Amygdala (tissue), 56 donors: ENCODE results near the gene RRP8.

Experiments used
- DNase-seq, 56 donors: peaks; one replicate each; lab custom pipeline; 2025; lab: John Stamatoyannopoulos, UW

Gene RRP8

DNA sequence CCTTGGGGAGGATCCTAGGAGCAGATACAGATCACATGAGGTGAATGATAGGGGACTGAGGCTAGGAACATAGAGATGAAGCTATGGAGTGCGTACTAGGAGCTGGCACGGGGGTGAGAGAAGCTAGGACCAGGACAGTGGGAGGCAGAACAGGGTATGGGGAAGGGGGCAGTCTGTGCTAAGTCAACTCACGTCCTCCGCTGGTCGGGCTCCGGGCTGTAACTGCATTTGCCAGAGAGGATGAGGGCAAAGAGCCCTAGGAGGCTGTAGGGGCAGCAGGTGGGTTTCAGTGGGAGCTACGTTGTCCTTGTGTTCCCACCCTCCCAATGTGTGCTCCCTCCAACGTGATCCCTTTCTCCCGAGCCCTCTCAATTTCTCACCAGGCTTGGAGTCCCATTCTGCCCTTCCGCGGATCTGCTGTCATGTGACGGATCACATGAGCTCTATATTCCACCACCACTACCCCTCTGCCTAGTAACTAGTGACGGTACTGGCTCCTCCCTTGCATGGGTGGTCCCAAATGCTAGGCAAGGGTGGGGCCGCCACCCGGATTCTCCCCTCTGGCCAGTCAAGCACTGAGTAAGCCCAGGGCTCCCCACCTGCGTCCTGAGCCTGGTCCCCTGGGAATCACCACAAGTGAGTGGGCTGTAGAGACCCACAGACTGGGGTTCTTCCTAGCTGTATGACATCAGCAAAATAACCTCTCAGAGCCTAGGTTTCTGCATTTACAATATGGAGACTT, 15.8 kb upstream of the RRP8 start, which contains the start of gene TPP1:
TSS of gene TPP1 (minus strand) at position 419 of the 742 bp plus-strand sequence. CDS start at position 397, 22 bp downstream.
- DNase-seq = peak; percentile 48 to 99 (median 92)

DNA sequence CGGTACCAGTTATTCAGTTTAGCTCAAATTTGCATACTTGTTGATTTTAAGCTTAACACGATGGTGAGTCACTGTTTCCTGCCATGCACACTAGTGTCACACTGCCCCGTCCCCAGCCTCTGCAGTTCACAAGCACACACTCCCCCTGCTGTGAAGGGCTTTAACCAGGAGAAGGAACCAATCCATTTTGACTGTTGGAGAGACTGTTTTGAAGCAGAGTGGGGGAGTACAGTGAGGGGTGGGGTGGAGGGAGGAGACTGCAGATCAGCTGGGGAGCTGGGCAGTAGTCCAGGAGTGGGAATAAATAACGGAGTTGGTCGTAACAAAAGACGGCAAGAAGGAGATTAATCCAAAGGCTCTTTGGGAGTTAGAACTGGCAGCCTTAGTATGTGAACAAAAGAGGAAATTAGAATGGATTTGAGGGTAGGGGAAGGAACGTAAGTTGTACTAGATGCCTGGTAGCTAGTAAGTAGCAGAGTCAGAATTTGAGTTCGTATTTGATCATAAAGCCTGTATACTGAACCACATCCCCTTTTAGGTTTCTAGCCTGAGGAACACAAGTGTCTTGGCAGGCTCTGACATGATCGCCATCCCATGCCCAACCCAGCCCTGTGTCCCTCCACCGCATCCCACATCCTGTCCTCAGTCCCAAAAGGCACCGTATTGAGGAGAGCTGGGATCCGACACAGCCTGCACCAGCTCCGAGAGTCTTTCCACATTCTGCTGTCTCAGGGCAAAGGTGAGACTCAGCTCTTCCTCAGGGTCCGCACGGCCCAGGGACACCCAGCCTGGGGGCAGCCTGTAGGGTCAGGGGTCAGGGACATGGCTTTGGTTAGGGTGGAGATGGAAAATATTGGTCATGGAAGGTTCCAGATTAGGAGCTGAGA, 14.9 kb upstream of the RRP8 start:
- DNase-seq = peak in 47 of 56 donors; percentile 15 to 74 (median 48)

DNA sequence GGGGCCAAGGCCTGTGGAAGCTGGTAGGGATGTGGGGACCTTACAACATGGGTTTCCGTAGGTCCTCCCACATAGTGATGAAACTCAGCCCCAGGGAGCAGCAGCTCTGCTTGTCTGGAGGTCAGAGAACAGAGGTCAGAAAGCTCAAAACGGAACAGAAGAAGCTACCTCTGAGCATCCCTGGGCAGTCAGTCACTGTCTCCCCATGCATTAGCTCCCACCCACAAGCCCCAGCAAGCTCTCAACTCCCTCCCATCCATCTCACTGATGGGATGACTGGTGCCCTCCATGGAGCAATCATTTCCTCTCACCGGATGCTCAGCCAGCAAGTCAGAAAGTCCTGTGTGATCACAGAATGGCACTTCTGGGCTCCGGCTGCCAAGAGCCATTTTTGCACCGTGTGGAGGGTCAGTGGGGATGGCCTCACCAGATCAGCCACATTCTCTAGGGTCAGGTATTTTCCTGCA, 13.9 kb upstream of the RRP8 start:
- DNase-seq = no peak

DNA sequence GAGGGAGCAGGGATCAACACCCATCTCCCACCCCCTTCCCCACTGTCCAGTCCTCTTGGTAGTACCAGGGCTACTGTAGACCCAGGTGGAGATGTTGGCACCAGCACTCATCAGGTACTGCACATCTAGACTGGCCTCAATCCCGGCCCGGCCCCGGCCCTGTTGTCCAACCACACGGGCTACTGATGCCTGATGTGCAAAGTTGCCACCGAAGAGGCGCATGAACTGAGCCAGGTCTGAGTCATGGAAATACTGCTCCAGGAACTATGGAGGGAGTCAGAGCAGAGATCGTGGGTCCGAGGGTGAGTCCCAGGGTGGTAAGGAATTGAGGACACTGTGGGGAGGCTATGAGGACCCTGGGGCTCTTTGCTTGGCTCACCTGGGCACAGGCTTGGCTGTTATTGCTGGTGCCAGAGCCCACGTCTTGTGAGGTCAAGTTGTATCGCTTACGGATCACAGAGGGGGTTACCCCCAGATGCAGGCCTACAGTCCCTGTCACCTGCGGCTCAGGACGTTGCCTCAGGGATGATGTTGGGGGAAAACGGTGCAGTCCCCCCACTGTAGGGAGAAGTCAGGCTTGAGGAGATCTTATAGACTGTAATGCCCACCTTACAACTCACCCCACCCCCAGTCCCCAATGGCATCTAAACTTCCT, 13.3 kb upstream of the RRP8 start:
- DNase-seq = no peak

DNA sequence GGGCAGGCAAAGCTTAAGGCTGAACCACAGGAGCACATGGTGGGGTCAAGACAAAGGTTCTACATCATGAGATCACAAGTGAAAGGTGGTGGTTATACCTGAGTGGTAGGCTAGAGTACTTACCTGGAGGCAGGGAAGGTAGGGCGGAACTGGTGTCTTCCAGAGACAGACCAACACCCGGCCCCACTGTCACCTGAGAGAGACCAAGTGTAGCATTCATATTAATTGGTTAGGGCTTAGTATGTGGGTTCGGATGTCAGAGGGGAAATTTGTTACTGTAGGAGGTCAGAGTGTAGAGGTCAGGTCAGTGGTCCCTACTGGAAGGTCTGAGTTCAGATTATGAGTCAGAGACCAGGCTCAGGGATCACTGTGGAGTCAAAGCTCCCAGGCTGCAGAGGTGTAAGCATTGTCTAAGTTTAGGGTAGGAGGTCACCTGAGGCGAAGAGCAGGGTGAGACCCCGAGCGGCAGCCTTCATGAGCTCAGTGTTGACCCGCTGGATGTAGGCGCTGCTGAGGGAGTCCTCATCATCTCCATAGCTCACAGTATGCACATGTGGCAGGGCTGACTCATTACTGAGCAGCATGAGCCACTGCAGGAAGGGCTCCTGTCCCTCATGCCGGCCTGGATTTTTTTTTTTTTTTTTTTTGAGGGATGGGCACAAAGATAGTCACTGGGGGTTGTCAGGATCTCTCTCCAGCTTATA, 12.6 kb upstream of the RRP8 start:
- no peak for DNase-seq

DNA sequence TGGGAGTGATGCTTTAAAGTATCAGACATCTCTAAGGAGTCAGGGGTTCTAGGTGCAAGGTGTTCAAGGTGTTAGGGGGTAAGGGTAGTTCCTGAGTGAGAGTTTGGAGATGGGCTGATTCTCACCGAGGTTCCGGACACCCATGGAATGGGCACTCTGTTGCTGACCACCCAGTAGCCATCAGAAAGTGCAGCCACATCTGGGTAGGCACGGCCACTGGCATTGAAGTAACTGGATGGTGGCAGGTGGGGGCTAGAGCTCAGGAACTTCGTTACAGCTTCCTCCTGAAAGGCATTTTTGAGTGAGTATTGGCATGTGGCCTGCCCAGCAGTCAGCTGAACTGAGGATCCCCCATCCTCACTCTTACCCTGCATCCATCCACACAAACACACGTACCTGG, 11.6 kb upstream of the RRP8 start:
- DNase-seq = no peak

DNA sequence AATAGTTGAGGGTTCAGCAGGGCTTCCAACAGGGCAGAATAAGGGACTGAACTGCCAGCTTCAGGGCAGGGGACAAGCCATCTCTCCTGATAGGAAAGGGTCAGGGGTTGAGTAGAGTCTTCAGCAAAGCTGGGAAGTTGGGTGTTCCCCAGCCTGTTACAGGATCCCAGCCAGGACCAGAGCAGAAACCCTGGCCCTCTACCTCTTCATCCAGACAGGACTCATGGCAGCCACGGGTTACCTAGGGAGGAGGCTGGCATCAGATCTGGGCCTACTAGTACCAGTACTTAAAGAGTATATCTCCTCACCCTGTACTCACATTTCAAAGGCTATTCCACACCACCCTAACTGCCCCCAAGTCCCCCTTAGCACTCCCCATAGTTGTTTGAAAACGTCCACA, 11.0 kb upstream of the RRP8 start:
- no peak for DNase-seq

DNA sequence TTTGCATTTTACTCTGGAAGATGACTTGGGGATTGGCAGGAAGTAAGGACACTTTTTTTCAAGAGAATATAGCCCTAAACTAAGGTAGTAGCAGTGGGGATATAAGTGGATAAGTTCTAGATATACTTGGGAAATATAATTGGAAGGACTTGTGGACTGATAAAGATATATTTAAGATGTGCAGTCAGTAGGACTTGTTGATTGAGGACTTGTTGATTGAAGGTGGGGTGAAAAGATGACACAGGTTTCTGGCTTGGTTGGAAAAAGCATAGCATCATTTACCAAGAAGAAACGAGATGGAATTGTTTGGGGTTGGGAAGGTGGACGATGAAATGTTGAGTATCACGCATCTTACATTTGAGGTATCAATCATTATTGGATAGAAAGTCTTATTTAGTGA, 10.1 kb upstream of the RRP8 start:
- no peak for DNase-seq

DNA sequence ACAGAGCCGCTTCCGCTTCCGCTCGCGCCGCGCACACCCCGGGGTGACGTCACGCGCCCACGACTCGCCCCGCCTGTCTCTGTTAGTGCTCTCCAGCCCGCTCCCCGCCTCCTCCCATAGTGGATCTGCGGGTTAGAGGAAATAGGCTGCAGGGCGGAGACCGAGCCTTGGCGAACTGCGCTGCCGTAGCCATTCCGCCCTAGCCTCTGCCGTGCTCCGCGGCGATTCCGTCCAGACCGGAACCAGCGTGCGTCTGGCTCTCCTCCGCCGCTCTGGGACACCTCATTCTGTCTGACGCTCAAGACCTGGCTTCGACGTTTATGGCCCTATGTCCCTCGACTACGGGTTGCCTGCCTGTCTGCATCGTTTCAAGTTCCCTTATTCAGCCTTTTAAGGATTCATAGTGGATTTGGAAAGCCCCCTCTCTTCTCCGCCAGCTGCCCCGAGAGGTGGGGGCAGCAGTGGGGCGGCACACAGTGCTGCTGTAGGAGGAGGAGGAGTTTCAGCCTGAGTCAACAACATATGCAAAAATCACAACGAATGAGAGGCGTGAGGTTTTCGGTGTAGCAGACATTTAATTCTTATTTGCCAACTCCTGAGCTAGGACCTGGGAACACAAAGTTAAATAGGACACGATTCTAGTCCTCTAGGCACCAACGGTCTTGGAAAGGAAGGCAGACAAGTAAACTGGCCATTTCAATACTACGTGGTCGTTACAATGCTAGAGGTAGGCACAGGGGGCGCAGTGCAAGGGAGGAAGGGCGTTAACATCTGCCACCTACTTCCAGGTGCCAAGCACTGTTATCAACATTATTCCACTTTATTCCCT, 9.0 kb upstream of the RRP8 start, which contains the start of gene TAF10:
TSS of gene TAF10 (minus strand) at position 4 of the 829 bp plus-strand sequence. CDS start 27 bp downstream, outside the sequence.
- DNase-seq = peak; percentile 56 to 97 (median 90)

DNA sequence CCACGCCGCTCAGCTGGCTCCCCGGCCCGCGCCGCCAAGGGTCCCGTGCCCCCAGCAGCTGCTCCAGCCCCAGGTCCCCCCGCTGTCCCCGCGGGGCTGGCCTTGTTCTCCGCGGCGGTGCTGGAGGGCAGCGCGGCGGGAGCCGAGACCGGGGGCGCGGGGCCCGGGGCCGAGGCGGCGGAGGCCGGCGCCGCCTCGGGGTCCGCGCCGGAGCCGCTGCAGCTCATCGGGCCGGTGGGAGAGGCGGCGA, 8.5 kb upstream of the RRP8 start:
- DNase-seq = peak in 1 of 56 donors; percentile 54

DNA sequence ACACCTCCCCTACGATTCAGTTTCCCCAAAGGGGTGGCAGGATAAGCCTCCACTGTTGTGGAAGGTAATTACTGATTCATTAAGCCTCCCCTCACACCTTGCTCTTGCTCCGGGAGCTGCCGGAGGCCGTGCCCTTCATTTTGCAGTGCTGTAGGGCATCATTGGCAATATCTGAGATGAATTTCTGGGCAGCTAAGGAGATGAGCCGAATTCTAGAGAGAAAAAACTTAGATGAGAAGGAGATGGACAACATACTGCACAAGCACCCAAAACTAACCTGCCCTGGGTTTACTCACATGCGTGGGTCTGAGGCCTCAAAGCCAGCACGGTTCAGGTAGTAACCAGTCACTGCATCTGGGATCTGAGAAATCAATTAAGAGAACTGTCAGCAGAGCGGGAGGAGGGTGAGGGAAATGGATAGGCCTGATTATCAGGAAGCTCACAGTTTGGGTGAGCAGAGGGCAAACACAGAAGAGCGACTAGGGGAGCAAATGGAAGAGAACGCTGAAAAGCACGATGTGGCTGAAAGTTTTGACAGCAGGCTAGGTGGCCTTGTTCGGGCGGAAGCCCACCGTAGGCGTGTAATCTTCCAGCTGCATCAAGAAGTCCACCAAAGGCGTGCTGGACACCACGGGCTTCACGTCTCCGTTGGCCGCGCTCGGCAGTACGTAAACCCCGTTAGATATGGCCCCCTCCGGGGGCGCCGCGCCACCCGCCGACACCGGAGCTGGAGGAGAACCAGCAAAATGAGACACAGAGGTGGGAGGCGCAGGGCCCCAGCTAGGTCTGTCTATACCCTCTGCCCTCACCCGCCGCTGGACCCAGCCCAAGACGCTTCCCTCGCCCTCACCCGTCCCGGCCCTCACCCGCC, 7.9 kb upstream of the RRP8 start:
- peak in 18 of 56 donors; percentile 28 to 75 (median 56) for DNase-seq

DNA sequence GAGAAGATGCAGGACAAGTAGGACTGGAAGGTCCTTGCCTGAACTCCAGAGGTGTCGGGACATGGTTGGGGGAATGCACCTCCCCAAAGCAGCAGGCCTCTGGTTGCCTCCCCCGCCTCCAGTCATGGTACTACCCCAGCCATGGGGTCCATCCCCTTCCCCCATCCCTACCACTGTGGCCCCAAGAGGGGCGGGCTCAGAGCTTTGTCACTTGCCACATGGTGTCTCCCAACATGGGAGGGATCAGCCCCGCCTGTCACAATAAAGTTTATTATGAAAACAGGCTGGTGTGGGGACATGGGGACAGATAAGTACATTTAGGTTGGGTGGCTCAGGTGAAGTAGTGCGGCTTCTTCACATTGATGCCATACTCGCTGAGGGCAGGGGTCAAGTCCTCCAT, 7.2 kb upstream of the RRP8 start:
- no peak for DNase-seq

DNA sequence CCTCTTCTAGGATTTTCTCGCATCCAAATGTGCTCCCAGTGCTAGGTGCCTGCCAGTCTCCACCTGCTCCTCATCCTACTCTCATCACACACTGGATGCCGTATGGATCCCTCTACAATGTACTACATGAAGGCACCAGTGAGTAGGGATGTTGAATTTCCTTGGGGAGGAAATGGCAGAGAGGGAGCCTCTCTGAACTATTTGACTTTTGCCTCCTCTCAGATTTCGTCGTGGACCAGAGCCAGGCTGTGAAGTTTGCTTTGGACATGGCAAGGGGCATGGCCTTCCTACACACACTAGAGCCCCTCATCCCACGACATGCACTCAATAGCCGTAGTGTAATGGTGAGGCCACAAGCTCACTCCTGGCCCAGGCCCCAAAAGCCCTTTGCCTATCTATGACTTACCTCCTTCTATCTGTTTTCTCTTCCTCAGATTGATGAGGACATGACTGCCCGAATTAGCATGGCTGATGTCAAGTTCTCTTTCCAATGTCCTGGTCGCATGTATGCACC, 6.1 kb upstream of the RRP8 start:
- no peak for DNase-seq

DNA sequence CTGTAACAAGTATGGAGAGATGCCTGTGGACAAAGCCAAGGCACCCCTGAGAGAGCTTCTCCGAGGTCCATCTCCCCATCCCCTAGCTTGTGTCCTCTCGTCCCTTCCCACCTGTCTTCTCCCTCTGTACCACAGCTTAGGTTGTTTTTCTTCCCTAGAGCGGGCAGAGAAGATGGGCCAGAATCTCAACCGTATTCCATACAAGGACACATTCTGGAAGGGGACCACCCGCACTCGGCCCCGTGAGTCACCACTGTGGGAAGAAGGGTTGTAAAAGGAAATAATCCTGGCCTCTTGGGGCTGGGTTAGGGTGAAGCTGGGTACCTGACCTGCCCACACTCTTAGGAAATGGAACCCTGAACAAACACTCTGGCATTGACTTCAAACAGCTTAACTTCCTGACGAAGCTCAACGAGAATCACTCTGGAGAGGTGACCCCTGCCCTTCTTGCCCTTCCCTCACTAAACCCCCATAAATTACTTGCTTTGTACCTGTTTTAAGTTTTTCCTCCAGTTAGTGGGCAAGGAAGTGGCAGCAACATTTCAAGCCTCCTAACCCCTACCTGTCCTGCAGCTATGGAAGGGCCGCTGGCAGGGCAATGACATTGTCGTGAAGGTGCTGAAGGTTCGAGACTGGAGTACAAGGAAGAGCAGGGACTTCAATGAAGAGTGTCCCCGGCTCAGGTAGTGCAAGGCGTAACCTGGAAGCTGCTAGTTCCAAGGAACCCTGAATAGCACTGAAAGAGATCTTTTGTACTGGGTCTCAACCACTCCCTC, 5.5 kb upstream of the RRP8 start:
- DNase-seq = no peak

DNA sequence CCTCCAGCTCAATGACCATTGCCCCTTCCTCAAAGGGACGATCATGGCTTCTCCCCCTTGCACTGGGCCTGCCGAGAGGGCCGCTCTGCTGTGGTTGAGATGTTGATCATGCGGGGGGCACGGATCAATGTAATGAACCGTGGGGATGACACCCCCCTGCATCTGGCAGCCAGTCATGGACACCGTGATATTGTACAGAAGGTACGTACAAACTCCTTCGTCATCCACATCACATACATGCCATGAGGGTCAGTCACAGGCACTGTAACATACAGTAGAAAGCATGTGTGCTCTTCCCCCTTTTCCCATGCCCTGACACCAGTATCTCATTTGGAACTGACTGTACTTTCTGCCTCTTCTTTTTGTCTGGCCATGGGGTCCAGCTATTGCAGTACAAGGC, 4.6 kb upstream of the RRP8 start:
- DNase-seq = no peak

DNA sequence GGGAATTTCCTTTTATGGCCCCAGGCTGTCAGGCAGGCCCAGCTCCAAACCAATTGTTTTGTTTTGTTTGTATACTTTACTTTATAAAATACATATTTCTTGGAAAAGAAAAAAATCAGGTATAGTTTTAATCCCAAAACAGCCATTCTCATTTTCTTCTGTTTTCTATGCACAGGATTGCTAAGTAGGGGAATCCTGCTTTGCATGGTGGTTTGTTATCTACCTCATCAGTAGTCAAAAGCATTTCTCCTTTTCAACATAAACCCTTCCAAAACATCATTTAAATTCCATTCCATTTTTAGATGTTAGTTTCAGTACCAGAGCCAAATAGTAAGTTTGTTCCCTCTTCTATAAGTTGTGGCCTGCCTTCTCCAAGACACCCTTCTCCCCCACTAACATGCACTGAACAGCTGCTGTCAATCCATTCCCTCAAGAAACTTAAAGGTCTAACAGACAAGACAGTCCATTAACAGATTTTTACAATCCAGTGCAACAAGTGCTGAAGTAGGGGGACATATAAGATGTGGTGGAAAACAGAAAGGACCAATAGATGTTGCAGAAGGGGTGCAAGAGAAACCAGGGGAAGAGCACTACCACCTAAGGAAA, 3.9 kb upstream of the RRP8 start:
- DNase-seq = no peak
